DMS79 treated with DMSO at 0.1 percent for 48 hours (cell line): ENCODE results near the gene FLG2.

Experiments
- DNase-seq: peaks from one replicate; lab custom pipeline; 2025; lab: John Stamatoyannopoulos, UW

Gene FLG2

DNA sequence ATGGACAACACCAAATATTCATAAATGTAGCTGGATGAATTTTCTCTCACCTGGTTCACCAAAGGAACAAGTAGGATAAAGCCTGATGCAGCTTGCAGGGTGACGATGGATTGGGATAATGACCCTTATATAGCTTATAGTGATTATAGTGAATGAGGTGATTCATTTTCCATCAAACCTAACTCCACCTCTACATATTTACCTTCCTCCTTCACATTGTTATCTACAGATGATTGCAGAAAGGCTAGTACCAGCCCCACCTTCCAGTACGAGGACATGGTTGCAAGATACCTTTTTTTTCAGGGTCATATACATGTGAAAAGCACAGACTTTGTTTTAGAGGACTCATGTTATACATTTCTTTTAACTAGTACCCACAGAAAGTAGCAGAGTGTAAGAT is at the start of gene FLG2:
FLG2 (minus strand) TSS at position 101 of the 400 bp plus-strand sequence. CDS start 1,122 bp downstream, outside the sequence.
- no peak for DNase-seq

- DNase-seq, result no peak
Measured at GRCh38 chr1:152408664-152409063, 48.9 kb upstream of the FLG2 start.

GRCh38 chr1:152398812-152399698 is 39.2 kb upstream of the FLG2 start:
- DNase-seq, result no peak

DNA sequence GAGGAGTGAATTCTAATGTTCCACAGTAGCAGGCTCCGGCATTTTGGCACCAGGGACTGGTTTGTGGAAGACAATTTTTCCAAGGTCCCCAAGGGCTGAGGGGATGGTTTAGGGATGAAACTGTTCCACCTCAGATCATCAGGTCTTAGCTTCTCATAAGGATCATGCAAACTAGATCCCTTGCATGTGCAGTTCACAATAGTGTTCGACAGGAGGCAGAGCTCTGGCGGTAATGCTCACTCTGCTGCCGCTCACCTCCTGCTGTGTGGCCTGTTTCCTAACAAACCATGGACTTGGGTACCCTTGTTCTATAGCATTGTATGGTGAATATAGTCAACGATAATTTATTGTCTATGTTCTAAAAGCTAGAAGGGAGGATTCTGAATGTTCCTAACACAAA is 37.7 kb upstream of the FLG2 start:
- no peak for DNase-seq

GRCh38 chr1:152394151-152394550 is 34.3 kb upstream of the FLG2 start:
- DNase-seq, result no peak

- no peak for DNase-seq
Measured at GRCh38 chr1:152392909-152393308, 33.1 kb upstream of the FLG2 start.

- no peak for DNase-seq
Measured at GRCh38 chr1:152388889-152389288, 29.1 kb upstream of the FLG2 start.

DNA sequence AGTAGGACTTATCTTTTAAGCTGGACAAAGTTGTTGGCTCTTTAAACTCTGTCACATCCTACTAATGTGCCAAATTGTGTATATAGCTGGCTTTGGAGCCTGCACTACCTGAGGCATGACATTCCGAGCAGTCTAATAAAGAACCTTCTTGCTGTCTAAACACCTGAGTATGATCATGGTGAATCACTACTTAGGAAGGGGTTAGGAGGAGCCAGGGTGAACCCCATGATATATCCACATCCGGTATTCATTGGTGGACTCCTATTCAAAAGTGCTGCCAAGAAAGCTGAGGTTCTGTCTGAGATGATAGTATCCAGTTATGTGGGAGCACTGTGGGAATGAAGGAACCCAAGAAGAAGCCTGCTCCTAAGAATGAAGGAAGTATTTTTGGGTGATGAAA is 27.1 kb upstream of the FLG2 start:
- no peak for DNase-seq

DNA sequence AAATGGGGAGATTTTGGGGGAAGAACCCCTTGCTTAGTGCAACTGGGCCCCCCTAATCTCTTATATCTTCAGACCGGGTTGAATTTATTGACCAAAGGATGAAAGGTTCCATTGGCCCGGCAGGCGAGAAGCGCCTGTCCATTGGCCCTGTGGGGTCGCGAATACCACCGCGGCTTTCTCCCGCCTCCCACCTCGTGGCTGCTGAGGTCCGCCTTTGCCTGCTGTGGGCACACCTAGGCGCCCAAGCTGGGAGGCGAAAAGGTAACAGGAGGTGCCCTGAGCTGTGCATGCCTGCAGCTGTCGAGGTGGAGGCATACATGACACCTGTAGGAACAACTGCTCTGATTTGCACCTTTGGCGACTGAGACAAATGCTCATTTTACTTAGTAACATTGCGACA is 21.1 kb upstream of the FLG2 start:
- DNase-seq, result no peak

DNA sequence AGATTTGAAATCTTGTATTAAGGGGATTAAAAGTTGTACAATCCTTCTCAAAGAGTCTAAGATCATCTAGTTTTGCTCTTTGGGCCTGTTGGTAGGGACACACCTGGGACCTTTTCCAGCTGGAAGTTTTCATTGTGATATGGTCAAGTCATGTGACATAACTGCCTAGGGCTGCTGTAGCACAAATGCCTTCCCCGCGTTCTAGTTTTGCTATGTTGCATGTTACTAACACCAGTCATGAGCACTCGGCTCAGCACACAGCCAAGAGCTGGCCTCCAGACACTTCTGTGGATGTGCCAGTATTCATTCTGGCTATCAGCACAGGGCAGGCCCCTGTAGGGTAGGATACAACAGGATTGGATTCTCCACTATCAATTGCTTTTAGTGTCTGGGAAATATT is 14.6 kb upstream of the FLG2 start:
- DNase-seq, result no peak

GRCh38 chr1:152372672-152373071 is 12.9 kb upstream of the FLG2 start:
- no peak for DNase-seq

DNA sequence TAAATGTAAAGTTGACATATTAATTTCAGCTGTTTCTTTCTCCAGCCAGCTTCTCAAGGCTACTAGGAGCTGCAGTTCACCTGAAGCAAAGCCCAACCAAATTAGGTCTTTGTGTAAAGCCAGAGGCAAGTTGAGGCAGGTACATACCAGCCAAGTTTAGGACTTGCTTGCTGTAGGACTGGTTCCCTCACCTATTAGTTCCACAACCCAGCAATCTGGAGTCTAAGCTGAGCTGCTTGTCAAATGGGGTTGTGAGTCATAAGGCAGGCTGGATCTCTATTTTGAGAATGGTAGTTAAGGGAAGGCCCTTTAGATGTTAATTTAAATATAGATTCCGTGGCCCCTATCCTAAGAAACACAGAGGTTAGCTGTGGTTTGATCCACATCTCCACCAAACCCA is 7.6 kb upstream of the FLG2 start:
- DNase-seq, result no peak

DNA sequence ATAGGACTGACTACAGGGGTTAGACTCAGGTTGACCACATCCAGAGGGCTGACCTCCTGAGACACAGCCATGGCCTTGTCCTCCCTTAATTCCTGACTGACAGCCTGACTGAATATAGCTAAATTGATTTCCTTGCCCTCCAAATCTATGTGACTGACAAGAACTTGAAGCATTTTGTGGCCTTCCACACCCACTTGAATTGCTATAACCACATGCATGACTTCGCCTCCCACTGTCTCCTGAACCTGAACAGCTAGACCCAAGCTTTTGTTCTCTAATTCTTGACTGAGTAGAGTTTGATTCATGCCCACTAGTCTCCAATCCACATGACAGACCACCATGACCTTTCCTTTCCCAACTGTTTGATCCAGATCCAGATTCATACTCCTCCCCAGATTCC is 3.1 kb downstream of the FLG2 start:
- DNase-seq, result no peak

- DNase-seq, result no peak
Measured at GRCh38 chr1:152349611-152350010, 10.2 kb downstream of the FLG2 start.

DNA sequence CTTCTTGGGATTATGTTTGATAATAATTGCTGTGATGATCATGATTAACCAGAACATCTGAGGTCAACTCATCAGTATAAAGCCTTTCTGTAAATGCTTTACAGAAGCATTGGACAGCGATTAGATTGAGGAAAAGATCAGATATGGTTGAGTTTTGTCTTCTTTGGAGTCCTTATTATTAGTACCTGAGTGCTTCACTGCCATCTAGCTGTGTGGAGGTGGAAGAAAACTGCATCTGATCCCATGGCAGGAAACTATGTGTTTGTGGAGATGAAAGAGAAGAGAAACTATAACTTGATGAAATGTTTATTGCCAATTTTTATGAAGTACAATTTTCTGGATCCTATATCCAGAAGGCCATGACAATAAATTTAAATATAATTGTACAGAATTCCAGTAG is 11.4 kb downstream of the FLG2 start:
- no peak for DNase-seq

DNA sequence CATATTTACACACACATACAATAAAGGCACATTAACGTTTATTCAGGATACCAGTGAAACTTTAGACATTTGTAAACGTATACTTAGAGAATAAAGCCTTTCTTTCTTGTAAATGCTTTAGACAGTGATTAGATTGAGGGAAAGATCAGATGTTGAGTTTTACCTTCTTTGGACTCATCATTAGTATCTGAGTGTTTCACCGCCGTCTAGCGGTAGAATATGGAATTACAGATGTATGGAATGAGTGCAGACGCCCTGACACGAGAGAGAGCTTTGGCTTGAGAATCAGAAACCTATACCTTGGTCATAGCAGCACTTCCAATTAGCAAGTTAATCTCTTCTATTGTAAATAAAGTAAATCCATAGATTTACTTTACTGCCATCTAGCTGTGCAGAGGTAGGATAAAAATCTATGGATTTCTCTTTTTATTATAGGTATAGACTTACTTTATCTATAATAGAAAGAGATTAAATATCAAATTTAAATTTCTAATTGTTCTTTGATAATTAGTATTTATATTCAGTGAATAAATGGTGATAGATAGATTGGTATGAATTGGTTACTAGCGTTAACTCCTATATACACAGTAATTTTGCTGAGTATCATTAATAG is 12.6 kb downstream of the FLG2 start:
- no peak for DNase-seq

GRCh38 chr1:152344438-152344837 is 15.4 kb downstream of the FLG2 start:
- no peak for DNase-seq

DNA sequence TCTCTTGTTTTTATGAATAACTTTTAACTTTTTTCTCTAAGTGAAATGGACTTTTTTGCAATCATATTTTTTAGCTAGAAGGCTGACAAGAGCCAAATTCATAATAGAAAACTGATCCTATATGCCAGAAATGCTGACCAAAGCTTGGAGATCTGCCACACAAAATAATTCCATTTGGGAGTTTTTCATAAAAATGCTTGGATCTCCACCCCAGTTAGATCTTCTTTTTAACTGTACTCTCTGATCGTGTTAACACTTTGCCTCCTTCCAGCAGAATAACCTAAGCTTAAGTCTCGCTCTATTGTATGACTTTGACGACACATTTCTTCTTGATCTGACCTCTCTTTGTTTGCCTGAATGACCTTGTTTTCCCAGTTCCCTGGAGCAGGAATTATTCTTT is 16.8 kb downstream of the FLG2 start:
- DNase-seq, result no peak

GRCh38 chr1:152335399-152335798 is 24.4 kb downstream of the FLG2 start:
- DNase-seq, result no peak

GRCh38 chr1:152328801-152329391 is 30.9 kb downstream of the FLG2 start:
- no peak for DNase-seq

DNA sequence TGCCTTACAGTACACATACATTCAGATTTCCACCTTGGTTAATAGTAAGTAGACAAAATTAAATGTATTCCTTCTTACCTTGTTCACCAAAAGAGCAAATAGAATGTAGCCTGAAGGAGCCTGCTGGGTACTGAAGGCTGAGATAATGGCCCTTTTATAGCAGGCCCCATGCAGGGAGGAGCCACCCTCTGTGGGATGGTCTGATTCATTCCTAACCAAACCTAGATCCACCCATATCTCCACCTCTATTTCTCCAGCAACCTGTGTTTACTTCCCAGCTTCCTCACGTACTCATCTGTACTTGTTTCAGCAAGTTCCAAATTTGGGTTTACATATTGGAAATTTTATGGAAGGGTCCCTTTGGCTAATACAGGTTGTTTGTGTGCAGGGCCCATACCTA is 34.7 kb downstream of the FLG2 start, which contains the start of gene FLG:
FLG (minus strand) TSS at position 129 of the 400 bp plus-strand sequence. CDS start 9,783 bp downstream, outside the sequence.
- DNase-seq, result no peak

GRCh38 chr1:152313970-152314369 is 45.8 kb downstream of the FLG2 start:
- DNase-seq, result no peak

DNA sequence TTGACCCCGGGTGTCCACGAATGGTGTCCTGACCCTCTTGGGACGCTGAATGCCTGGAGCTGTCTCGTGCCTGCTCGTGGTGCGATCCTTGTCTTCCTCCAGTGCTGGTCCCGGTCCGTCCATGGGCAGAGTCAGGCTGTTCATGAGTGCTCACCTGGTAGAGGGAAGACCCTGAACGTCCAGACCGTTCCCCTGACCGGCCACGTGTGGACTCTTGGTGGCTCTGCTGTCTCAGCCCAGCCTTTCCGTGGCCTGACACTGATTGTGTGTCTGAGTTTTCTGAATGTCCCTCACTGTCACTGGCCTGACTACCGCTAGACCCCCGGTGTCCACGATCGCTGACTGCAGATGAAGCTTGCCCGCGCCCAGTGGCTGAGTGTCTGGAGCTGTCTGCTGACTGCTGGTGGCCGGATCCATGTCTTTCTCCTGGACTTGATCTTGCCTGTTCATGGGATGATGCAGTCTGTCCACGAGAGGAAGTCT is 46.4 kb downstream of the FLG2 start:
- no peak for DNase-seq
